H1 (cell line): ENCODE data around the gene FMNL2. TPM values are rescaled to one million over a fixed set of nuclear protein-coding genes. Genes with fewer than 3 reads are reported as not detected.

Experiments used
- CBX5 ChIP-seq: fragments of 300-800, 300-1000 bp; sonication (generic); IDR thresholded peaks from 2 replicates; pipeline ENCODE4 v1.7.1; 2016; ENCODE audit warnings: antibody characterized with exemption, low read length, low read depth
- EGR1 ChIP-seq: IDR thresholded peaks from 2 replicates; pipeline ENCODE4 v1.6.1; 2011; ENCODE audit warnings: low read depth, low read length, borderline replicate concordance
- EZH2 ChIP-seq: fragments of 200-600 bp; sonication (generic); IDR thresholded peaks from 2 replicates; pipeline ENCODE4 v1.7.1; 2012; ENCODE audit warnings: low read depth, mild to moderate bottlenecking, moderate library complexity, low read length, inconsistent platforms; ENCODE audit not compliant: severe bottlenecking
- PHF8 ChIP-seq: fragments of 200-600 bp; sonication (generic); conservative IDR thresholded peaks from 2 replicates; pipeline ENCODE4 v1.7.1; 2012; ENCODE audit warnings: low read depth, mild to moderate bottlenecking, inconsistent platforms, low read length, moderate library complexity
- RXRA ChIP-seq: IDR thresholded peaks from 2 replicates; pipeline ENCODE4 v1.6.1; 2011; ENCODE audit warnings: low read depth, mild to moderate bottlenecking, low read length, moderate library complexity; ENCODE audit not compliant: insufficient read depth
- SP2 ChIP-seq: IDR thresholded peaks from 2 replicates; pipeline ENCODE4 v1.6.1; 2012; ENCODE audit warnings: mild to moderate bottlenecking, low read length, inconsistent platforms
- TAF1 ChIP-seq: IDR thresholded peaks from 2 replicates; pipeline ENCODE4 v1.6.1; 2011; ENCODE audit warnings: mild to moderate bottlenecking, low read depth, low read length
- ZNF274 ChIP-seq: IDR thresholded peaks from 2 replicates; pipeline ENCODE4 v1.7.0; 2012; ENCODE audit warnings: low read length, borderline replicate concordance; ENCODE audit errors: extremely low read depth
- polyA plus RNA-seq, 7 experiments: library from polyadenylated mRNA; depleted of rRNA in 3 of 7; stranded (reverse) in 5 of 7; unstranded in 2 of 7; fragments of >200 nt in 5 of 7; fragments of 200-250 nt in 2 of 7; gene quantifications; 1 replicate in 5 of 7; 2 replicates in 1 of 7; 4 replicates in 1 of 7; pipeline versions ENCODE4 v1.2.1 to v1.2.3, GENCODE V29; 2011 to 2013; ENCODE audit warnings: missing spikeins in 2 of 7, mixed read lengths in 2 of 7
- total RNA-seq: library from RNA; stranded (reverse); fragmentation: NEBNext Ultra II Directional; extraction: Animal tissue kit (Norgen Biotek cat#: 25700); gene quantifications from 2 replicates; pipeline ENCODE4 v1.2.1, GENCODE V29; 2021

Gene FMNL2
- total and polyA plus RNA-seq, 2 of the 8 experiments (the other 6 are each of a cell fraction or from before 2014, with no cell fraction given): 15.5 to 45.1 TPM

DNA sequence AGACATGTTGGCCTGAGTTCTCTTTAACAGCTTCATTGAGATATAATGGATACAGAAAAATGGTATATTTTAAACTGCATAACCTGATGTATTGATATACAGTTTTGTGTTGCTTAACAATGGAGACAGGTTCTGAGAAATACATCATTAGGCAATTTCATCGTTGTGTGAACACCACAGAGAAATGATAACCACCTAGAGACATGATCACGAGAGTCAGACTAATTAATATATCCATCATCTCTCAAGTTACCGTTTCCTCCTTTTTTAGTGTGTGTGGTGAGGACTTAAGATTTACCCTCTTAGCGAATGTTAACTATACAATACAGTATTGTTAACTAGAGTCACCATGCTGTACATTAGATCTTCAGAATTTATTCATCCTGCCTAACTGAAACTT lies 178.1 kb downstream of the FMNL2 start (continued):
- TF ChIP-seq EGR1 (no peak), SP2 (no peak), PHF8 (no peak), TAF1 (no peak), EZH2 (no peak), CBX5 (no peak), RXRA (no peak), ZNF274 (no peak)
